Measurements from ENCODE around the gene TMEM98.

- TF ChIP-seq, protein P1, sequence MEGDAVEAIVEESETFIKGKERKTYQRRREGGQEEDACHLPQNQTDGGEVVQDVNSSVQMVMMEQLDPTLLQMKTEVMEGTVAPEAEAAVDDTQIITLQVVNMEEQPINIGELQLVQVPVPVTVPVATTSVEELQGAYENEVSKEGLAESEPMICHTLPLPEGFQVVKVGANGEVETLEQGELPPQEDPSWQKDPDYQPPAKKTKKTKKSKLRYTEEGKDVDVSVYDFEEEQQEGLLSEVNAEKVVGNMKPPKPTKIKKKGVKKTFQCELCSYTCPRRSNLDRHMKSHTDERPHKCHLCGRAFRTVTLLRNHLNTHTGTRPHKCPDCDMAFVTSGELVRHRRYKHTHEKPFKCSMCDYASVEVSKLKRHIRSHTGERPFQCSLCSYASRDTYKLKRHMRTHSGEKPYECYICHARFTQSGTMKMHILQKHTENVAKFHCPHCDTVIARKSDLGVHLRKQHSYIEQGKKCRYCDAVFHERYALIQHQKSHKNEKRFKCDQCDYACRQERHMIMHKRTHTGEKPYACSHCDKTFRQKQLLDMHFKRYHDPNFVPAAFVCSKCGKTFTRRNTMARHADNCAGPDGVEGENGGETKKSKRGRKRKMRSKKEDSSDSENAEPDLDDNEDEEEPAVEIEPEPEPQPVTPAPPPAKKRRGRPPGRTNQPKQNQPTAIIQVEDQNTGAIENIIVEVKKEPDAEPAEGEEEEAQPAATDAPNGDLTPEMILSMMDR (IDR thresholded peaks at IDR 0.05) = no peak
- TF ChIP-seq ZFX (IDR thresholded peaks at IDR 0.05; ENCODE audit: borderline replicate concordance) = no peak
Observed at GRCh38 chr17:32928586-32929535, 908 bp downstream of the TMEM98 start.
